Measurements from ENCODE around the gene SLC35B2.
A peak's percentile ranks its signal among the peaks of the same experiment; 100 is the strongest.

SLC35B2 gene

GRCh38 chr6:44273617-44274016, 16.3 kb upstream of the SLC35B2 start:
- Histone ChIP-seq H3K4me3 (ENCODE audit: insufficient read depth, low read depth, low read length, poor library complexity, severe bottlenecking) (no peak overlapping the region), H3K27me3 (replicated peaks; ENCODE audit: control insufficient read depth, insufficient read depth, low read length, poor library complexity, severe bottlenecking) (peaks cover 44% of the 10 kb centered on the region), H3K4me1 (ENCODE audit: control insufficient read depth, insufficient read depth, low read length, poor library complexity, severe bottlenecking) (peaks cover 10% of the 10 kb centered on the region), H3K36me3 (ENCODE audit: control insufficient read depth, insufficient read depth, low read length) (no peaks in the 10 kb centered on the region), H3K27ac (ENCODE audit: insufficient read depth, low read length, poor library complexity, severe bottlenecking) (no peak overlapping the region), H3K9me3 (ENCODE audit: control insufficient read depth, low read length) (no peaks in the 10 kb centered on the region)
- DNase-seq = no peak

GRCh38 chr6:44272999-44273566, 15.8 kb upstream of the SLC35B2 start:
- Histone ChIP-seq H3K27me3 (replicated peaks; ENCODE audit: control insufficient read depth, insufficient read depth, low read length, poor library complexity, severe bottlenecking) (peaks cover 47% of the 10 kb centered on the region), H3K27ac (ENCODE audit: insufficient read depth, low read length, poor library complexity, severe bottlenecking) (no peak overlapping the region), H3K4me1 (ENCODE audit: control insufficient read depth, insufficient read depth, low read length, poor library complexity, severe bottlenecking) (peaks cover 10% of the 10 kb centered on the region), H3K36me3 (ENCODE audit: control insufficient read depth, insufficient read depth, low read length) (no peaks in the 10 kb centered on the region), H3K9me3 (ENCODE audit: control insufficient read depth, low read length) (no peaks in the 10 kb centered on the region), H3K4me3 (ENCODE audit: insufficient read depth, low read depth, low read length, poor library complexity, severe bottlenecking) (no peak overlapping the region)
- DNase-seq = no peak

- Histone ChIP-seq H3K4me3 (ENCODE audit: insufficient read depth, low read depth, low read length, poor library complexity, severe bottlenecking) (no peak overlapping the region), H3K27me3 (replicated peaks; ENCODE audit: control insufficient read depth, insufficient read depth, low read length, poor library complexity, severe bottlenecking) (peaks cover 47% of the 10 kb centered on the region), H3K36me3 (ENCODE audit: control insufficient read depth, insufficient read depth, low read length) (no peaks in the 10 kb centered on the region), H3K9me3 (ENCODE audit: control insufficient read depth, low read length) (no peaks in the 10 kb centered on the region), H3K27ac (ENCODE audit: insufficient read depth, low read length, poor library complexity, severe bottlenecking) (no peak overlapping the region), H3K4me1 (ENCODE audit: control insufficient read depth, insufficient read depth, low read length, poor library complexity, severe bottlenecking) (peaks cover 10% of the 10 kb centered on the region)
- DNase-seq = no peak
Observed at GRCh38 chr6:44272529-44272928, 15.2 kb upstream of the SLC35B2 start.

- peaks cover 10% of the 10 kb centered on the region for H3K4me1 ChIP-seq (ENCODE audit: control insufficient read depth, insufficient read depth, low read length, poor library complexity, severe bottlenecking)
- no peak overlapping the region for H3K4me3 ChIP-seq (ENCODE audit: insufficient read depth, low read depth, low read length, poor library complexity, severe bottlenecking)
- no peaks in the 10 kb centered on the region for H3K9me3 ChIP-seq (ENCODE audit: control insufficient read depth, low read length)
- no peak for DNase-seq
- H3K27me3 ChIP-seq (replicated peaks; ENCODE audit: control insufficient read depth, insufficient read depth, low read length, poor library complexity, severe bottlenecking) = peaks cover 45% of the 10 kb centered on the region
- no peak overlapping the region for H3K27ac ChIP-seq (ENCODE audit: insufficient read depth, low read length, poor library complexity, severe bottlenecking)
- H3K36me3 ChIP-seq (ENCODE audit: control insufficient read depth, insufficient read depth, low read length) = no peaks in the 10 kb centered on the region
Observed at GRCh38 chr6:44271914-44272313, 14.6 kb upstream of the SLC35B2 start.

GRCh38 chr6:44271406-44271723, 14.0 kb upstream of the SLC35B2 start:
- Histone ChIP-seq H3K4me1 (ENCODE audit: control insufficient read depth, insufficient read depth, low read length, poor library complexity, severe bottlenecking) (peaks cover 9% of the 10 kb centered on the region), H3K4me3 (ENCODE audit: insufficient read depth, low read depth, low read length, poor library complexity, severe bottlenecking) (no peak overlapping the region), H3K36me3 (ENCODE audit: control insufficient read depth, insufficient read depth, low read length) (no peaks in the 10 kb centered on the region), H3K9me3 (ENCODE audit: control insufficient read depth, low read length) (no peaks in the 10 kb centered on the region), H3K27ac (ENCODE audit: insufficient read depth, low read length, poor library complexity, severe bottlenecking) (no peak overlapping the region), H3K27me3 (replicated peaks; ENCODE audit: control insufficient read depth, insufficient read depth, low read length, poor library complexity, severe bottlenecking) (peaks cover 39% of the 10 kb centered on the region)
- no peak for DNase-seq

- Histone ChIP-seq H3K4me3 (ENCODE audit: insufficient read depth, low read depth, low read length, poor library complexity, severe bottlenecking) (no peak overlapping the region), H3K27ac (ENCODE audit: insufficient read depth, low read length, poor library complexity, severe bottlenecking) (no peak overlapping the region), H3K27me3 (replicated peaks; ENCODE audit: control insufficient read depth, insufficient read depth, low read length, poor library complexity, severe bottlenecking) (peaks cover 35% of the 10 kb centered on the region), H3K36me3 (ENCODE audit: control insufficient read depth, insufficient read depth, low read length) (no peaks in the 10 kb centered on the region), H3K4me1 (ENCODE audit: control insufficient read depth, insufficient read depth, low read length, poor library complexity, severe bottlenecking) (peaks cover 5% of the 10 kb centered on the region), H3K9me3 (ENCODE audit: control insufficient read depth, low read length) (no peaks in the 10 kb centered on the region)
- no peak for DNase-seq
Observed at GRCh38 chr6:44270526-44271405, 13.4 kb upstream of the SLC35B2 start.

- Histone ChIP-seq H3K27ac (ENCODE audit: insufficient read depth, low read length, poor library complexity, severe bottlenecking) (no peak within 1 kb of the TSS), H3K4me1 (ENCODE audit: control insufficient read depth, insufficient read depth, low read length, poor library complexity, severe bottlenecking) (peaks cover 5% of the 10 kb centered on the region), H3K4me3 (ENCODE audit: insufficient read depth, low read depth, low read length, poor library complexity, severe bottlenecking) (no peak within 1 kb of the TSS), H3K9me3 (ENCODE audit: control insufficient read depth, low read length) (no peaks in the 10 kb centered on the region), H3K36me3 (ENCODE audit: control insufficient read depth, insufficient read depth, low read length) (no peaks in the 10 kb centered on the region), H3K27me3 (replicated peaks; ENCODE audit: control insufficient read depth, insufficient read depth, low read length, poor library complexity, severe bottlenecking) (peaks cover 30% of the 10 kb centered on the region)
- no peak for DNase-seq
Observed at GRCh38 chr6:44269921-44270525, 12.7 kb upstream of the SLC35B2 start, which contains the start of gene TMEM151B. TMEM151B (plus strand) TSS chr6:44270450; CDS start chr6:44270743, 293 bp downstream.

- H3K27me3 ChIP-seq (replicated peaks; ENCODE audit: control insufficient read depth, insufficient read depth, low read length, poor library complexity, severe bottlenecking) = peaks cover 27% of the 10 kb centered on the region
- DNase-seq = no peak
- H3K36me3 ChIP-seq (ENCODE audit: control insufficient read depth, insufficient read depth, low read length) = no peaks in the 10 kb centered on the region
- no peaks in the 10 kb centered on the region for H3K9me3 ChIP-seq (ENCODE audit: control insufficient read depth, low read length)
- H3K4me3 ChIP-seq (ENCODE audit: insufficient read depth, low read depth, low read length, poor library complexity, severe bottlenecking) = no peak overlapping the region
- H3K27ac ChIP-seq (ENCODE audit: insufficient read depth, low read length, poor library complexity, severe bottlenecking) = no peak overlapping the region
- H3K4me1 ChIP-seq (ENCODE audit: control insufficient read depth, insufficient read depth, low read length, poor library complexity, severe bottlenecking) = peaks cover 9% of the 10 kb centered on the region
Observed at GRCh38 chr6:44269178-44269920, 12.0 kb upstream of the SLC35B2 start.

GRCh38 chr6:44268095-44268628, 10.8 kb upstream of the SLC35B2 start:
- Histone ChIP-seq H3K4me1 (ENCODE audit: control insufficient read depth, insufficient read depth, low read length, poor library complexity, severe bottlenecking) (peaks cover 21% of the 10 kb centered on the region), H3K27me3 (replicated peaks; ENCODE audit: control insufficient read depth, insufficient read depth, low read length, poor library complexity, severe bottlenecking) (peaks cover 26% of the 10 kb centered on the region), H3K9me3 (ENCODE audit: control insufficient read depth, low read length) (no peaks in the 10 kb centered on the region), H3K4me3 (ENCODE audit: insufficient read depth, low read depth, low read length, poor library complexity, severe bottlenecking) (no peak overlapping the region), H3K27ac (ENCODE audit: insufficient read depth, low read length, poor library complexity, severe bottlenecking) (no peak overlapping the region), H3K36me3 (ENCODE audit: control insufficient read depth, insufficient read depth, low read length) (no peaks in the 10 kb centered on the region)
- peak; percentile 39 to 51 (median 41) for DNase-seq

Measured in effector memory CD4-positive, alpha-beta T cell (primary cell).